K562 treated with DMSO at 1 percent for 24 hours (cell line): Measurements from ENCODE around the gene GRK2. TPM values are rescaled to one million over a fixed set of nuclear protein-coding genes. Genes with fewer than 3 reads are reported as not detected.

Source experiments
- total RNA-seq: library from RNA; unstranded; fragments of 300-600 nt; gene quantifications from 2 replicates; pipeline ENCODE4 v1.2.3, GENCODE V29; 2022; ENCODE audit warnings: low read depth; ENCODE audit not compliant: insufficient read depth

The GRK2 gene
- total RNA-seq = 159 and 169 TPM in 2 replicates

GRCh38 chr11:67266449-67267187 lies at the start of gene GRK2:
TSS of gene GRK2 (plus strand) at chr11:67266473. CDS start at chr11:67266700, 227 bp downstream.

GRCh38 chr11:67289226-67289650 lies 23.0 kb downstream of the GRK2 start, which contains the start of gene ANKRD13D:
TSS of gene ANKRD13D (plus strand) at chr11:67289303. CDS start at chr11:67289461, 158 bp downstream.

DNA sequence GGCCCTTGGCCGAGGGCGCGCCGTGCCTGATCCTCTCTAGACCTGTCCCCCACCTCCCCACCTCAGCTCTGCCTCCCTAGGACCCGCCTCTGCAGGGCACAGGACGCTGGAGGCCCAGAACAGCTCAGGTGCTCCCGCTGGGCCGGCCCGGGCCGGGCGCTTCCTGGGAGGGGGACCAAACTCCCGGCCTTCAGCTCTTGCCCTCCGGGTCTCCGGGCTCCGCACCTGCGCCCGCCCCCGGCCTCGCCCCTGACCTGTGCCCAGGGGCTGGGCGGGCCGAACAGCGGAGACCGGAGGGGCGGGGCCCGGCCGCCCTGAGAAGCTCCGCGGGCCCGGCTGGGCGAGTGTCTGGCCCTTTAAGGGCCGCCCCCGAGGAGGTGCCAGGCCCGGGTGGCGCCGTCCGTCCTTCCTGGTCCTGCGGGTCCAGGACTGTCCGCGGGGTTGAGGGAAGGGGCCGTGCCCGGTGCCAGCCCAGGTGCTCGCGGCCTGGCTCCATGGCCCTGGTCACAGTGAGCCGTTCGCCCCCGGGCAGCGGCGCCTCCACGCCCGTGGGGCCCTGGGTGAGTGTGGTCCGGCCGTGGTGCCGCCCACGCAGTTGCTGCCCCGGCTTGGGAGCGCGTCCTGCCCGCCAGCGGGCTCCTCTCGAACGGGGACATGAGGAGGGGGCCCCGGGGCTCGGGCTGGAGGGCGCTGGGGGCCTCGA lies 37.0 kb downstream of the GRK2 start, which contains the start of gene SSH3:
TSS of gene SSH3 (plus strand) at position 399 of the 703 bp plus-strand sequence. CDS start at position 495, 96 bp downstream.

Other genes starting within 250 kb of the GRK2 start
- gene SYT12, start 243.3 kb upstream of the GRK2 start, total RNA-seq = 0.60 and 0.64 TPM in 2 replicates
- not detected in 2 replicates for gene RHOD, start 209.6 kb upstream of the GRK2 start, total RNA-seq
- 32.5 and 34.0 TPM in 2 replicates for gene KDM2A, start 147.2 kb upstream of the GRK2 start, total RNA-seq
- 60.2 and 68.6 TPM in 2 replicates for gene ANKRD13D, start 22.8 kb downstream of the GRK2 start, total RNA-seq
- 2.0 and 4.3 TPM in 2 replicates for gene SSH3, start 37.1 kb downstream of the GRK2 start, total RNA-seq
- gene POLD4, start 87.1 kb downstream of the GRK2 start, total RNA-seq = 142 and 157 TPM in 2 replicates
- gene CLCF1, start 107.1 kb downstream of the GRK2 start, total RNA-seq = 3.6 and 3.7 TPM in 2 replicates
- 55.0 and 57.0 TPM in 2 replicates for gene RAD9A, start 125.5 kb downstream of the GRK2 start, total RNA-seq
- gene PPP1CA, start 135.4 kb downstream of the GRK2 start, total RNA-seq = 384 and 414 TPM in 2 replicates
- gene TBC1D10C, start 137.6 kb downstream of the GRK2 start, total RNA-seq = 1.0 and 1.7 TPM in 2 replicates
- 0.20 TPM in 1 of 2 replicates, not detected in the other for gene CARNS1, start 149.2 kb downstream of the GRK2 start, total RNA-seq
- gene RPS6KB2, start 162.0 kb downstream of the GRK2 start, total RNA-seq = 110 and 111 TPM in 2 replicates
- gene PTPRCAP, start 171.2 kb downstream of the GRK2 start, total RNA-seq = 2.6 and 4.1 TPM in 2 replicates
- 282 and 302 TPM in 2 replicates for gene CORO1B, start 177.0 kb downstream of the GRK2 start, total RNA-seq
- gene GPR152, start 186.3 kb downstream of the GRK2 start, total RNA-seq = not detected in 2 replicates
- gene CABP4, start 188.9 kb downstream of the GRK2 start, total RNA-seq = not detected in 2 replicates
- gene TMEM134, start 202.8 kb downstream of the GRK2 start, total RNA-seq = 42.4 and 59.3 TPM in 2 replicates
- gene AIP, start 216.6 kb downstream of the GRK2 start, total RNA-seq = 121 and 135 TPM in 2 replicates
- 54.2 and 68.6 TPM in 2 replicates for gene PITPNM1, start 238.9 kb downstream of the GRK2 start, total RNA-seq
- gene CDK2AP2, start 241.7 kb downstream of the GRK2 start, total RNA-seq = 120 and 125 TPM in 2 replicates